ENCODE measurements around the gene IRGC. TPM values are rescaled to one million over a fixed set of nuclear protein-coding genes. Genes with fewer than 3 reads are reported as not detected.
A peak's percentile ranks its signal among the peaks of the same experiment; 100 is the strongest.
"Not testable (repeated sequence)": the region's sequence is repeated elsewhere in the genome, so short reads cannot be mapped to it uniquely, and the experiment has no call there.

IRGC gene
- total RNA-seq, 4 donors from 2014 or later, result not detected

DNA sequence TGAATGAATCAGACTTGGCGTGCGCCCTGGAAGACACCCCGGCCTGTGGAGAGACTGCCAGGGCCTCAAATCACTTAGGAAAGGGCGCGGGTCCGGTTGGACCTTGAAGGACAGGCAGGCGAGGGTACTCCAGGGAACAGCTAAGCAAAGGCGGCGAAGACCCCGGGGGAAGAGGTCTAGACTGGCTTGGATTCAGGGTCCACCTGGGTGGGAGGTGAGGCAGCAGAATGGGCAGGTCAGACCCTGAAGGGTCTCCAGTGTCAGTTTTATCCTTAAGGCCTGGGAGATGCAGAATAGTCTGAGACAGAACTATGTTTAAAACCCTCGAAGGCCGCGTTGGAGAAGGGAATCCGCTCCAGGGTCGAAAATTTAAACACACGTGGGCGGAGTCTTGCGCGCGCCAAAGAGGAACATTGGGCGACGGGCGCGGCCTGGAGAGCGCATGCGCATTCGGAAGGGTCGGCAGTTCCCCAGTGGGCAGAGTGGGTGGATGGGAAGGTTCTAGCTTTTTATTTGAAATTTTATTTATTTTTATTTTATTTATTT lies 39.5 kb downstream of the IRGC start:
- Histone ChIP-seq H3K9me3 (no peaks in the 10 kb centered on the region), H3K27ac (peak overlapping the region; percentile 98 to 99 (median 98)), H3K4me3 (peak overlapping the region; percentile 50 to 82 (median 72)), H3K4me1 (peaks cover 0 to 46% (median 28%) of the 10 kb centered on the region in 4 donors), H3K27me3 (no peaks in the 10 kb centered on the region), H3K36me3 (peaks cover 0 to 14% (median 0%) of the 10 kb centered on the region in 3 donors)
- peak; percentile 57 to 72 for DNase-seq (ENCODE audit: low spot score in 2 of 2)
- WGBS, 2 donors, result 1 to 2% methylated on average over 28 of the region's 28 CpGs
- TF ChIP-seq POLR2A (IDR thresholded peaks at IDR 0.05) (no peak), EP300 (IDR thresholded peaks at IDR 0.05) (peak in 1 of 2 donors; percentile 24)
- TF ChIP-seq, protein P1, sequence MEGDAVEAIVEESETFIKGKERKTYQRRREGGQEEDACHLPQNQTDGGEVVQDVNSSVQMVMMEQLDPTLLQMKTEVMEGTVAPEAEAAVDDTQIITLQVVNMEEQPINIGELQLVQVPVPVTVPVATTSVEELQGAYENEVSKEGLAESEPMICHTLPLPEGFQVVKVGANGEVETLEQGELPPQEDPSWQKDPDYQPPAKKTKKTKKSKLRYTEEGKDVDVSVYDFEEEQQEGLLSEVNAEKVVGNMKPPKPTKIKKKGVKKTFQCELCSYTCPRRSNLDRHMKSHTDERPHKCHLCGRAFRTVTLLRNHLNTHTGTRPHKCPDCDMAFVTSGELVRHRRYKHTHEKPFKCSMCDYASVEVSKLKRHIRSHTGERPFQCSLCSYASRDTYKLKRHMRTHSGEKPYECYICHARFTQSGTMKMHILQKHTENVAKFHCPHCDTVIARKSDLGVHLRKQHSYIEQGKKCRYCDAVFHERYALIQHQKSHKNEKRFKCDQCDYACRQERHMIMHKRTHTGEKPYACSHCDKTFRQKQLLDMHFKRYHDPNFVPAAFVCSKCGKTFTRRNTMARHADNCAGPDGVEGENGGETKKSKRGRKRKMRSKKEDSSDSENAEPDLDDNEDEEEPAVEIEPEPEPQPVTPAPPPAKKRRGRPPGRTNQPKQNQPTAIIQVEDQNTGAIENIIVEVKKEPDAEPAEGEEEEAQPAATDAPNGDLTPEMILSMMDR (IDR thresholded peaks at IDR 0.05), result no peak

DNA sequence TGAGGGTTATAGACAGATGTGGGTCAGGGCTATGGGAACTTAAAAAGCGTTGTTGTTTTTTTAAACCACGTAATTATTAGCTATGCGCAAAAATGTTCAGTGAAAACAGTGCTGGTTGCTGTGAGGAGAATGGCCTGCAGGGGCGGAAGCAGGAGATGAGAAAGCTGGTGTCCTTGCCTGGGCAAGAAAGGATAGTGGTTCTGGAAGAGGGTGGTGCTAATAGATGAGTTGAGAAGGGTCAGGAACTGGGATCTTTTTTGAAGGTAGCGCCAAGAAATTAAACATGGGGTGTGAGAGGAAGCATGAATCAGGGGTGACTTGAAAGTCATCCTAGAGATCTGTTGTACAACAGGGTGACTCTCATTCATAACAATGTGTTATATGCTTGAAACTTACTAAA lies 43.6 kb downstream of the IRGC start:
- no peak overlapping the region for H3K4me3 ChIP-seq
- peaks cover 0 to 24% (median 12%) of the 10 kb centered on the region in 4 donors for H3K4me1 ChIP-seq
- no peaks in the 10 kb centered on the region for H3K27me3 ChIP-seq
- H3K27ac ChIP-seq, result no peak overlapping the region
- H3K9me3 ChIP-seq, result no peaks in the 10 kb centered on the region
- WGBS, 2 donors, result 44 to 50% methylated on average over 5 of the region's 5 CpGs
- no peak for TF ChIP-seq POLR2A (IDR thresholded peaks at IDR 0.05)
- TF ChIP-seq, protein P1 (IDR thresholded peaks at IDR 0.05), result no peak
- TF ChIP-seq EP300 (IDR thresholded peaks at IDR 0.05), result no peak
- DNase-seq (ENCODE audit: low spot score in 2 of 2), result no peak
- H3K36me3 ChIP-seq, result no peaks in the 10 kb centered on the region

DNA sequence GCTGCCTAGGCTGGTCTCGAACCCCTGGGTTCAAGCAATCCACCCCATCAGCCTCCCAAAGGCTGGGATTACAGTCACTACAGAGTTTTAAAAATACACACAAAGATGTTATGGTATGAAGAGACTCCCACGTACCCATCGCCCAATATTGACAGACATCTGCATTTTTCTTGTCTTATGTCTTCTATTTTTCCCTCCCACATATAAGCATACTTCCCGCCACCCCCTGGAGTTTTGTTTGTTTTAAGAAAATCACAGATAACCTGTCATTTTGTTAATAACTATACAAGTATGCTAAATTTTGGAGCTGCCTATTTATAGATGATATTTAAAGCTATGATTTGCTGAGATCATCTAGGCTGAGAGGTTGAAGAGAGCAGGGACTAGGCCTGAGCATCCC lies 45.1 kb downstream of the IRGC start:
- H3K4me1 ChIP-seq, result peaks cover 0 to 29% (median 19%) of the 10 kb centered on the region in 4 donors
- no peaks in the 10 kb centered on the region for H3K36me3 ChIP-seq
- no peak overlapping the region for H3K27ac ChIP-seq
- H3K9me3 ChIP-seq, result no peaks in the 10 kb centered on the region
- H3K27me3 ChIP-seq, result no peaks in the 10 kb centered on the region
- TF ChIP-seq POLR2A (IDR thresholded peaks at IDR 0.05), result no peak
- no peak for TF ChIP-seq EP300 (IDR thresholded peaks at IDR 0.05)
- TF ChIP-seq, protein P1 (IDR thresholded peaks at IDR 0.05), result no peak
- H3K4me3 ChIP-seq, result no peak overlapping the region
- 84 to 92% methylated on average over 4 of the region's 4 CpGs for WGBS, 2 donors
- no peak for DNase-seq (ENCODE audit: low spot score in 2 of 2)

DNA sequence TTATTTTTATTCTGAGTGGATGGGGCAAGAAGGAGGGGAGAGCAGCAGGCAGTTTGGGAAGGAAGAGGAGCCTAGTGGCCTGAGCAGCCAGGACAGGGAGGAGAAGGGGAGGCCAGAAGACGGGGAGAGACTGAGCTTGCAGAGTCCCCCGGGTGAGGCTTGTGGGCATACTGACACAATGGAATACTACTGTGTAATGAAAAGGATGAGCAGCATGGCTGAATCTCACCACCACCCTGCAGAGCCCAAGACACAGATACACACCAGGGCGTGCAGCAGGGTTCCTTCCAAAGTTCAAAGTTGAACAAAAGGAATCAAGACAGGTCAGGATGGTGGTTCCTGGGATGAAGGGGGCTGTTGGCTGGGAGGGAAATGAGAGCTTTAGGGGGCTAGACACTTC lies 46.9 kb downstream of the IRGC start:
- Histone ChIP-seq H3K36me3 (no peaks in the 10 kb centered on the region), H3K4me3 (no peak overlapping the region), H3K4me1 (peaks cover 0 to 30% (median 18%) of the 10 kb centered on the region in 4 donors), H3K27ac (peak overlapping the region in 1 of 4 donors; percentile 60), H3K9me3 (no peaks in the 10 kb centered on the region), H3K27me3 (no peaks in the 10 kb centered on the region)
- TF ChIP-seq POLR2A (IDR thresholded peaks at IDR 0.05), result no peak
- TF ChIP-seq, protein P1 (IDR thresholded peaks at IDR 0.05), result no peak
- no peak for TF ChIP-seq EP300 (IDR thresholded peaks at IDR 0.05)
- no peak for DNase-seq (ENCODE audit: low spot score in 2 of 2)
- WGBS, 2 donors, result 82 to 87% methylated on average over 3 of the region's 3 CpGs

DNA sequence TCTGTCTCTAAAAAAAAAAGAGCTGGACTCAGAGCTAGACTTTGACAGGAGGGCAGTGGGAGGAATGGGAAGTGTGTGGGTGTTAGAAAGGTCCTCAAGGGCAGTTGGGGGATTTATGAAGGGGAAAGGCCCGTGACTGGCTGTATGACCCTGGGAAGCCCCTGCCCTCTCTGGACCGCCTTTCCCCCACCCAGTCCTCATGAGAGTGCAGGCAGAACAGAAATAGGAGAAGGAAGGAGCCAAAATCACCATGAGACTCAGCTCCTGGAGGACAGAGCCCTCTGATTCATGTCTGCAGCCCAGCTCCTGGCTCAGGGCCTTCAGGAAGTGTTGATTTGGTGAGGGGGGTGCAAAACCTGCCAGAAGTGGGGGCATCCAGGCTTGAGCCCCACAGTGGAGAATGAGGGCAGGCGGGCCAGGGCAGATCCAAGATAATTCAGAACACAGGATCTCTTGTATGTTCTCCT lies 47.6 kb downstream of the IRGC start:
- no peak for DNase-seq (ENCODE audit: low spot score in 2 of 2)
- peaks cover 0 to 36% (median 18%) of the 10 kb centered on the region in 4 donors for H3K4me1 ChIP-seq
- H3K9me3 ChIP-seq, result no peaks in the 10 kb centered on the region
- H3K4me3 ChIP-seq, result no peak overlapping the region
- TF ChIP-seq, protein P1 (IDR thresholded peaks at IDR 0.05), result no peak
- TF ChIP-seq POLR2A (IDR thresholded peaks at IDR 0.05), result no peak
- no peak for TF ChIP-seq EP300 (IDR thresholded peaks at IDR 0.05)
- no peaks in the 10 kb centered on the region for H3K27me3 ChIP-seq
- H3K27ac ChIP-seq, result peak overlapping the region in 2 of 4 donors; percentile 24 to 60
- no peaks in the 10 kb centered on the region for H3K36me3 ChIP-seq
- 24 to 29% methylated on average over 3 of the region's 3 CpGs for WGBS, 2 donors

DNA sequence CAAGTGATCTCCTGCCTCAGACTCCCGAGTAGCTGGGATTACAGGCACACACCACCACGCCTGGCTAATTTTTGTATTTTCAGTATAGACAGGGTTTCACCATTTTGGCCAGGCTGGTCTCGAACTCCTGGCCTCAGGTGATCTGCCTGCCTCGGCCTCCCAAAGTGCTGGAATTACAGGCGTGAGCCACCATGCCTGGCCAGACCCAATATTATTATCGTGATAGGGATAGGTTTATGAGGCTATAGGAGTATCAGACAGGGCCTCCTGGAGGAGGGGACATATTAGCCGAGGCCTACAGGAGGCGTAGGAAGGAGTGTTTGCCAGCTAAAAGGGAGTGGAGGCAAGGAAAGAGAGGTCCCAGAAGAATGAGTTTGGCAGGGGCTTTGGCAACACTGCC lies 48.8 kb downstream of the IRGC start:
- DNase-seq (ENCODE audit: low spot score in 2 of 2); H3K9me3 ChIP-seq; H3K36me3 ChIP-seq; H3K4me3 ChIP-seq; H3K27me3 ChIP-seq: not testable (repeated sequence)
- Histone ChIP-seq H3K4me1 (peaks cover 0 to 35% (median 21%) of the 10 kb centered on the region in 4 donors), H3K27ac (peak overlapping the region in 3 of 4 donors; percentile 55 to 74 (median 61))
- WGBS, 2 donors, result 74 to 78% methylated on average over 8 of the region's 8 CpGs
